Progenitor cell of endocrine pancreas (in vitro differentiated cells): ENCODE measurements around the gene CCL1. TPM values are rescaled to one million over a fixed set of nuclear protein-coding genes. Genes with fewer than 3 reads are reported as not detected.

ENCODE experiments used
- DNase-seq: peaks from one replicate; pipeline ENCODE4 v3.0.0; 2021; ENCODE audit warnings: low spot score; ENCODE audit not compliant: unreplicated experiment
- H3K27ac Mint-ChIP-seq: 2 replicates; pipeline ENCODE4 v1.8.0; 2021; ENCODE audit warnings: mild to moderate bottlenecking, moderate library complexity, mixed read lengths
- H3K27me3 Mint-ChIP-seq: 2 replicates; pipeline ENCODE4 v1.8.0; 2021; ENCODE audit warnings: mixed read lengths
- H3K36me3 Mint-ChIP-seq: 2 replicates; pipeline ENCODE4 v1.8.0; 2022; ENCODE audit warnings: mixed read lengths; ENCODE audit not compliant: insufficient read depth
- H3K4me1 Mint-ChIP-seq: 2 replicates; pipeline ENCODE4 v1.8.0; 2021; ENCODE audit warnings: low read depth, mixed read lengths
- H3K4me3 Mint-ChIP-seq: 2 replicates; pipeline ENCODE4 v1.8.0; 2021; ENCODE audit warnings: low read depth, mild to moderate bottlenecking, moderate library complexity, mixed read lengths
- H3K9me3 Mint-ChIP-seq: 2 replicates; pipeline ENCODE4 v1.8.0; 2021; ENCODE audit warnings: low read depth, mixed read lengths
- CTCF ChIP-seq: fragments of 200-600 bp; sonication (generic); IDR thresholded peaks from one replicate; pipeline ENCODE4 v1.5.0; 2021; ENCODE audit warnings: antibody characterized with exemption, mild to moderate bottlenecking; ENCODE audit not compliant: unreplicated experiment
- total RNA-seq: library from RNA; stranded (reverse); gene quantifications from 2 replicates; pipeline ENCODE4 v1.2.1, GENCODE V29; 2021

The CCL1 gene
- total RNA-seq, 1 donor from 2014 or later, result not detected

- no peaks in the 10 kb centered on the region for H3K36me3 Mint-ChIP-seq
- no peak for TF ChIP-seq CTCF
- peaks cover 2% of the 10 kb centered on the region for H3K27me3 Mint-ChIP-seq
- H3K27ac Mint-ChIP-seq, result no peak overlapping the region
- no peak overlapping the region for H3K4me3 Mint-ChIP-seq
- H3K4me1 Mint-ChIP-seq, result no peaks in the 10 kb centered on the region
- no peak for DNase-seq
- no peaks in the 10 kb centered on the region for H3K9me3 Mint-ChIP-seq
These were observed 7.5 kb upstream of the CCL1 start for GRCh38 chr17:34370376-34370996.

- H3K4me1 Mint-ChIP-seq, result no peaks in the 10 kb centered on the region
- no peak for TF ChIP-seq CTCF
- H3K4me3 Mint-ChIP-seq, result no peak overlapping the region
- H3K27me3 Mint-ChIP-seq, result peaks cover 9% of the 10 kb centered on the region
- H3K36me3 Mint-ChIP-seq, result no peaks in the 10 kb centered on the region
- DNase-seq, result no peak
- no peaks in the 10 kb centered on the region for H3K9me3 Mint-ChIP-seq
- no peak overlapping the region for H3K27ac Mint-ChIP-seq
These were observed 6.5 kb upstream of the CCL1 start for GRCh38 chr17:34369571-34369970.

- TF ChIP-seq CTCF, result no peak
- Mint-ChIP-seq H3K36me3 (no peaks in the 10 kb centered on the region), H3K27ac (no peak overlapping the region), H3K4me3 (no peak overlapping the region), H3K27me3 (peaks cover 9% of the 10 kb centered on the region), H3K9me3 (no peaks in the 10 kb centered on the region), H3K4me1 (no peaks in the 10 kb centered on the region)
- no peak for DNase-seq
These were observed 6.0 kb upstream of the CCL1 start for GRCh38 chr17:34368946-34369500.

- TF ChIP-seq CTCF, result no peak
- no peak overlapping the region for H3K4me3 Mint-ChIP-seq
- no peaks in the 10 kb centered on the region for H3K9me3 Mint-ChIP-seq
- no peak overlapping the region for H3K27ac Mint-ChIP-seq
- no peak for DNase-seq
- no peaks in the 10 kb centered on the region for H3K4me1 Mint-ChIP-seq
- H3K36me3 Mint-ChIP-seq, result no peaks in the 10 kb centered on the region
- peaks cover 9% of the 10 kb centered on the region for H3K27me3 Mint-ChIP-seq
These were observed 5.3 kb upstream of the CCL1 start for GRCh38 chr17:34368196-34368945.

- no peak for DNase-seq
- Mint-ChIP-seq H3K27ac (no peak overlapping the region), H3K36me3 (no peaks in the 10 kb centered on the region), H3K4me3 (no peak overlapping the region), H3K9me3 (no peaks in the 10 kb centered on the region), H3K27me3 (peaks cover 9% of the 10 kb centered on the region), H3K4me1 (no peaks in the 10 kb centered on the region)
- no peak for TF ChIP-seq CTCF
These were observed 4.6 kb upstream of the CCL1 start for GRCh38 chr17:34367486-34368195.
